Endometrial microvascular endothelial cells (primary cell): ENCODE results near the gene ALAS1. TPM values are rescaled to one million over a fixed set of nuclear protein-coding genes. Genes with fewer than 3 reads are reported as not detected.

Source experiments
- in situ Hi-C: cut with HindIII; loops from 2 replicates; pipeline ENCODE4 v1.10.0; 2017; ENCODE audit warnings: low sequenced_read_pairs, low pct_unique_long_range_greater_than_20kb; ENCODE audit errors: inconsistent ontology term
- total RNA-seq: library from RNA; depleted of rRNA; stranded (reverse); fragments of >200 nt; gene quantifications from one replicate; pipeline ENCODE4 v1.2.3, GENCODE V29; 2015; ENCODE audit errors: inconsistent ontology term

The ALAS1 gene
- total RNA-seq, 1 donor from 2014 or later, result 61.7 TPM

- in situ Hi-C loops, result no loop called here
Observed at GRCh38 chr3:52228751-52229291, 30.9 kb downstream of the ALAS1 start.

GRCh38 chr3:52229656-52230055 is 31.7 kb downstream of the ALAS1 start:
- in situ Hi-C loops, result no loop called here

- in situ Hi-C loops, result no loop called here
Observed at GRCh38 chr3:52230461-52230860, 32.5 kb downstream of the ALAS1 start.

- in situ Hi-C loops, result no loop called here
Observed at GRCh38 chr3:52230889-52231499, 33.0 kb downstream of the ALAS1 start.

GRCh38 chr3:52231502-52232278 is 33.7 kb downstream of the ALAS1 start:
- in situ Hi-C loops, result no loop called here

GRCh38 chr3:52232279-52233107 is 34.5 kb downstream of the ALAS1 start:
- in situ Hi-C loops, result no loop called here

GRCh38 chr3:52233108-52233591 is 35.2 kb downstream of the ALAS1 start:
- in situ Hi-C loops, result no loop called here

- in situ Hi-C loops, result no loop called here
Observed at GRCh38 chr3:52233968-52234367, 36.0 kb downstream of the ALAS1 start.

GRCh38 chr3:52234516-52235447 is 36.8 kb downstream of the ALAS1 start:
- in situ Hi-C loops, result no loop called here

GRCh38 chr3:52236424-52236886 is 38.5 kb downstream of the ALAS1 start:
- in situ Hi-C loops, result no loop called here

- in situ Hi-C loops, result no loop called here
Observed at GRCh38 chr3:52237006-52237656, 39.2 kb downstream of the ALAS1 start.

GRCh38 chr3:52237657-52238172 is 39.8 kb downstream of the ALAS1 start:
- in situ Hi-C loops, result no loop called here

GRCh38 chr3:52238193-52238760 is 40.3 kb downstream of the ALAS1 start:
- in situ Hi-C loops, result no loop called here

GRCh38 chr3:52238761-52239701 is 41.1 kb downstream of the ALAS1 start, which contains the start of gene TWF2:
TSS of gene TWF2 (minus strand) at chr3:52239158. CDS start at chr3:52239016, 142 bp downstream.
- in situ Hi-C loops, result no loop called here

GRCh38 chr3:52240059-52240885 is 42.3 kb downstream of the ALAS1 start:
- in situ Hi-C loops, result no loop called here
